ENCODE data around the gene VSTM4. TPM values are rescaled to one million over a fixed set of nuclear protein-coding genes. Genes with fewer than 3 reads are reported as not detected.

The VSTM4 gene
- total and polyA plus RNA-seq, 2 donors (not counting 1 experiment from before 2014, with no cell fraction given), result 8.1 to 27.9 TPM

- peaks cover 27% of the 10 kb centered on the region for H3K4me1 ChIP-seq (ENCODE audit: control insufficient read depth, extremely low read depth, insufficient read depth, low read length)
- TF ChIP-seq CTCF (conservative IDR thresholded peaks at IDR 0.05 in 1 of 2, IDR thresholded peaks at IDR 0.05 in 1 of 2; ENCODE audit: low read depth in 1 of 2, low read length in 2 of 2), result no peak
- no peak for TF ChIP-seq EZH2 (IDR thresholded peaks at IDR 0.05; ENCODE audit: low read length, missing control alignments)
- H3K9me3 ChIP-seq (ENCODE audit: control insufficient read depth, insufficient read depth, low read depth, low read length), result no peaks in the 10 kb centered on the region
- H3K79me2 ChIP-seq (ENCODE audit: control insufficient read depth, insufficient read depth, low read length), result no peaks in the 10 kb centered on the region
- no peak overlapping the region for H3K4me3 ChIP-seq (replicated peaks in 1 of 4; ENCODE audit: control extremely low read depth in 1 of 4, insufficient read depth in 1 of 4, low read depth in 3 of 4, low read length in 4 of 4)
- H3K27me3 ChIP-seq (ENCODE audit: control insufficient read depth, insufficient read depth, low read length), result peaks cover 10% of the 10 kb centered on the region
- no peak overlapping the region for H3K9ac ChIP-seq (ENCODE audit: insufficient read depth, low read length)
- H3K36me3 ChIP-seq (ENCODE audit: control insufficient read depth, insufficient read depth, low read length), result no peaks in the 10 kb centered on the region
- H3K4me2 ChIP-seq (ENCODE audit: extremely low read depth, insufficient read depth, low read length), result peak overlapping the region; percentile 23
- no peaks in the 10 kb centered on the region for H4K20me1 ChIP-seq (ENCODE audit: control insufficient read depth, extremely low read depth, insufficient read depth, low read length)
- peak; percentile 62 to 71 for DNase-seq (ENCODE audit: low read depth in 2 of 2)
- no peak overlapping the region for H2AFZ ChIP-seq (ENCODE audit: low read length)
- H3K27ac ChIP-seq (ENCODE audit: insufficient read depth, low read length), result peak overlapping the region; percentile 80
Observed at GRCh38 chr10:49138361-49138891, 23.1 kb upstream of the VSTM4 start.

DNA sequence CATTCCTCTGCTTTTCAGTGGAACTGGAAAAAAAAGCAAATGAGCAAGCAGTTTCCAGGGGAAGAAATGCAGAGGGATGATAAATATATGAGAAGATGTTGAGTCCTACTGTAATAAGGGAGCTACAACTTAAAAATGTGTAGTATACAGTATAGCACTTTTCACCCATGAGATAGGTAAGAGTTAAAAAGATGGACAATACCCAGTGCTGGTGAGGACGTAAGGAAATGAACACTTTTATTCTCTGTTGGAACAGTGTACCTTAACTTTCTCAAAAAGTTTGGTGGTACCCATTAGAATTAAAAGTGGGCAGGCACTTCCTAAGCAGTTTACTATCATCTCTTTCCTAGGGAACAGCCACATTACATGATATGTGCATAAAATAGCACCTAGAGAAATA, 21.2 kb upstream of the VSTM4 start:
- Histone ChIP-seq H3K27ac (ENCODE audit: insufficient read depth, low read length) (no peak overlapping the region), H3K4me3 (replicated peaks in 1 of 4; ENCODE audit: control extremely low read depth in 1 of 4, insufficient read depth in 1 of 4, low read depth in 3 of 4, low read length in 4 of 4) (no peak overlapping the region), H2AFZ (ENCODE audit: low read length) (no peak overlapping the region), H4K20me1 (ENCODE audit: control insufficient read depth, extremely low read depth, insufficient read depth, low read length) (no peaks in the 10 kb centered on the region), H3K9me3 (ENCODE audit: control insufficient read depth, insufficient read depth, low read depth, low read length) (no peaks in the 10 kb centered on the region), H3K36me3 (ENCODE audit: control insufficient read depth, insufficient read depth, low read length) (no peaks in the 10 kb centered on the region), H3K4me2 (ENCODE audit: extremely low read depth, insufficient read depth, low read length) (no peak overlapping the region), H3K79me2 (ENCODE audit: control insufficient read depth, insufficient read depth, low read length) (no peaks in the 10 kb centered on the region), H3K27me3 (ENCODE audit: control insufficient read depth, insufficient read depth, low read length) (peaks cover 23% of the 10 kb centered on the region), H3K4me1 (ENCODE audit: control insufficient read depth, extremely low read depth, insufficient read depth, low read length) (peaks cover 26% of the 10 kb centered on the region), H3K9ac (ENCODE audit: insufficient read depth, low read length) (no peak overlapping the region)
- no peak for DNase-seq (ENCODE audit: low read depth in 2 of 2)
- no peak for TF ChIP-seq CTCF (conservative IDR thresholded peaks at IDR 0.05 in 1 of 2, IDR thresholded peaks at IDR 0.05 in 1 of 2; ENCODE audit: low read depth in 1 of 2, low read length in 2 of 2)
- TF ChIP-seq EZH2 (IDR thresholded peaks at IDR 0.05; ENCODE audit: low read length, missing control alignments), result no peak

DNA sequence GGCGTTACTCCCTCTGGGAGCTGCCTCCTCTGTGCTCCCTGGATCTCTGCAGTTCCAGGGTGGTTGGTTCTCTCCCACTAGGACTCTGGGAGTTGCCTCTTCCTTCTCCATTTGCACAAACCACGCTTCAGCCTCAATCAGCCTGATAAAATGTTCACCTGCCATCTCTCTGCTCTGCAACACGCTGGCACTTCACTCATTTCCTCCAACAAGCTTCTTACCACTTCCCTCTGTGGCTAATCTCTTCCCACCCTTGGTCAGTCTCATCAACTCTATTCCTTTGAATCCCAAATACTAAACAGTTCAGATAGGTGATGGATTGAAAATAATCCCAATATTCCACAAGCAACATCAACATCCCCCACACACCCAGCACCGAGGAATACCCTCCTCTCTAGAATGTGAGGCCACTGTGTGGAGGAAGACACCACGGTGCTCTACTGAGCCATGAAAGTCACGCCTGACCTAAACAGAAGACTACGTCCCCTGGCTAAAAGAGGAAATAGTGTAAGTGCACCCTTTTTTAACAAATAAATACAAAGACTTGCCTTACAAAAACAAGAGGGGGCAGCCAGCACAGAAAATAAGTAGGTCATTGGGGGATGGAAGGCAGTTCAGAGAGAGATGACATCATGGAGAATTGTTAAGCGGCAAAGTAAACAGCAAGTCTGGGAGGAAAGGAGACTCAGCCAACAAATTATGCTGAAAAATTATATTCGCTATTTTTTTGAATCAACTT, 20.4 kb upstream of the VSTM4 start:
- Histone ChIP-seq H3K79me2 (ENCODE audit: control insufficient read depth, insufficient read depth, low read length) (no peaks in the 10 kb centered on the region), H4K20me1 (ENCODE audit: control insufficient read depth, extremely low read depth, insufficient read depth, low read length) (no peaks in the 10 kb centered on the region), H3K27me3 (ENCODE audit: control insufficient read depth, insufficient read depth, low read length) (peaks cover 25% of the 10 kb centered on the region), H3K9me3 (ENCODE audit: control insufficient read depth, insufficient read depth, low read depth, low read length) (no peaks in the 10 kb centered on the region), H3K27ac (ENCODE audit: insufficient read depth, low read length) (no peak overlapping the region), H3K36me3 (ENCODE audit: control insufficient read depth, insufficient read depth, low read length) (no peaks in the 10 kb centered on the region), H3K9ac (ENCODE audit: insufficient read depth, low read length) (no peak overlapping the region), H3K4me3 (replicated peaks in 1 of 4; ENCODE audit: control extremely low read depth in 1 of 4, insufficient read depth in 1 of 4, low read depth in 3 of 4, low read length in 4 of 4) (no peak overlapping the region), H3K4me2 (ENCODE audit: extremely low read depth, insufficient read depth, low read length) (no peak overlapping the region), H2AFZ (ENCODE audit: low read length) (no peak overlapping the region), H3K4me1 (ENCODE audit: control insufficient read depth, extremely low read depth, insufficient read depth, low read length) (peaks cover 21% of the 10 kb centered on the region)
- no peak for TF ChIP-seq EZH2 (IDR thresholded peaks at IDR 0.05; ENCODE audit: low read length, missing control alignments)
- no peak for TF ChIP-seq CTCF (conservative IDR thresholded peaks at IDR 0.05 in 1 of 2, IDR thresholded peaks at IDR 0.05 in 1 of 2; ENCODE audit: low read depth in 1 of 2, low read length in 2 of 2)
- DNase-seq (ENCODE audit: low read depth in 2 of 2), result peak; percentile 18 to 58
